GM23248 (cell line): Measurements from ENCODE around the gene ARGLU1.

Experiments
- EZH2 ChIP-seq: fragments of 200-600 bp; sonication (generic); IDR thresholded peaks from 2 replicates; pipeline ENCODE4 v1.6.1; 2018; ENCODE audit warnings: antibody characterized with exemption, mild to moderate bottlenecking; ENCODE audit not compliant: insufficient read depth, poor library complexity, severe bottlenecking
- EZH2phosphoT487 ChIP-seq: fragments of 200-600 bp; sonication (generic); IDR thresholded peaks from 2 replicates; pipeline ENCODE4 v1.6.1; 2018; ENCODE audit warnings: antibody characterized with exemption, moderate library complexity, mild to moderate bottlenecking, low read depth; ENCODE audit not compliant: insufficient read depth

GRCh38 chr13:106561551-106562170 is 6.3 kb downstream of the ARGLU1 start:
- no peak for TF ChIP-seq EZH2
- TF ChIP-seq EZH2phosphoT487, result no peak
